HL-60 (cell line): ENCODE measurements around the gene CD37.

Source experiments
- POLR2AphosphoS5 ChIP-seq: IDR thresholded peaks from 2 replicates; pipeline ENCODE4 v1.6.1; 2012; ENCODE audit warnings: low read depth
- TF ChIP-seq, protein P1 (sequence below): IDR thresholded peaks from one replicate; pipeline ENCODE4 v1.5.1; 2011; ENCODE audit warnings: low read length, control low read depth, inconsistent platforms; ENCODE audit not compliant: insufficient read depth

DNA sequence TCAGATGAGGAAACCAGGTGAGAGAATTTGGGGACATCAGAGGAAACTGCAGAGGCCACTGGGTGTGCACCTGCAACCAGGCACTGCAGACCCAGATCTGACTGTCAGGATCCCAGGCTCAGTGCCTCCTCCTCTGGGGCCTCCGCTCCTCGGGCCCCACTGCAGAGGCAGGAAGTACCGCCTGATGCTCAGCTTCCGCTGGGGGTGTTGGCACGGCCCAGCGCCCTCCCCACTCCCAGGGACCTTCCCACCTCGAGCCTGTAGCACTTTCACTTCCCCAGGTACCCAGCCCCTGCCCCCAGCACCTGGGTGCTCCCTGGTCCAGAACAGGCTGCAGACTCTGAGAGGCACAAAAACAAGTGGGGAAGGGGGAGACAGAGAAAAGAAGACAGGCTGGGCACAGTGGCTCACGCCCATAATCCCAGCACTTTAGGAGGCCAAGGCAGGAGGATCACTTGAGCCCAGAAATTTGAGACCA lies 1.4 kb upstream of the CD37 start:
- TF ChIP-seq, protein P1, sequence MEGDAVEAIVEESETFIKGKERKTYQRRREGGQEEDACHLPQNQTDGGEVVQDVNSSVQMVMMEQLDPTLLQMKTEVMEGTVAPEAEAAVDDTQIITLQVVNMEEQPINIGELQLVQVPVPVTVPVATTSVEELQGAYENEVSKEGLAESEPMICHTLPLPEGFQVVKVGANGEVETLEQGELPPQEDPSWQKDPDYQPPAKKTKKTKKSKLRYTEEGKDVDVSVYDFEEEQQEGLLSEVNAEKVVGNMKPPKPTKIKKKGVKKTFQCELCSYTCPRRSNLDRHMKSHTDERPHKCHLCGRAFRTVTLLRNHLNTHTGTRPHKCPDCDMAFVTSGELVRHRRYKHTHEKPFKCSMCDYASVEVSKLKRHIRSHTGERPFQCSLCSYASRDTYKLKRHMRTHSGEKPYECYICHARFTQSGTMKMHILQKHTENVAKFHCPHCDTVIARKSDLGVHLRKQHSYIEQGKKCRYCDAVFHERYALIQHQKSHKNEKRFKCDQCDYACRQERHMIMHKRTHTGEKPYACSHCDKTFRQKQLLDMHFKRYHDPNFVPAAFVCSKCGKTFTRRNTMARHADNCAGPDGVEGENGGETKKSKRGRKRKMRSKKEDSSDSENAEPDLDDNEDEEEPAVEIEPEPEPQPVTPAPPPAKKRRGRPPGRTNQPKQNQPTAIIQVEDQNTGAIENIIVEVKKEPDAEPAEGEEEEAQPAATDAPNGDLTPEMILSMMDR, result no peak
- no peak for TF ChIP-seq POLR2AphosphoS5
